ENCODE data around the gene DCPS.
"Not testable (repeated sequence)": the region's sequence is repeated elsewhere in the genome, so short reads cannot be mapped to it uniquely, and the experiment has no call there.

DNA sequence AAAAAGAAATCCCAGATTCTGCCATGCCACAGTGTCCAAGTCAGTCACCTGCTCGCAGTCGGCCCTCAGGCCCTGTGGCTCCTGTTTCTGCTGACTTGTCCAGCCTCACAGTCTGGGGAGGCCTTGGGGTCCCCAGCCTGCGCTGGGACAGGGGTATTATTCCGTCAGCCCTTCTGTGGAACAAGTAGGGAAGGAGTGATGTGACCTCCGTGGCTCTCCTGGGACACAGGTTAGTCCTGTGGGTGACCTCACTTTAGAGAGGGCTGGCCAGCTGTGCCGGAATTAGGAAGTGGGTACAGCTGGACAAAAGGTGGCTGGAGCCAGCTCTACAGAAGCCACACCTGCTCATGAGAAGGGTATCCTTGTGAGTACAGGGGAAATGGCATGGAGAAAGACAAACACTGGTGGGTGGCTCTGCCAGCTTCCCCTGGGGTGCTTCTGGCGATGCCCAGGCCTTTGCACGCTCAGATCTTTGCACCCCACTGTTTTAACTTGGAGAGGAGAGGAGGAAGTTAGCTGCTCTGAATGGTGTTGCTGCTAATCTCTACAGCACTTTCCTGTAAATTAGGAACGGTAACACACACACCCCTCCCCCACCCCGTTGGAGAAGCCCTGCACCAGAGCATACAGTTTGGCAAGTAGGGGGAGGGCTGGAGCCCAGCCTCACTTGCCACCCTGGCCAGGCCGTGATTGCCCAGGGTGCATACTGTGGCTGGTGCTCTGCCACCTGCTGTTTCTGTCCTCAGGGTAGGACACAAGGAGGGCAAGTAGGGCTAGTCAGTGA is 64.7 kb downstream of the DCPS start:
- not testable (repeated sequence) for TF ChIP-seq EZH2 (IDR thresholded peaks at IDR 0.05); POLR2AphosphoS5 (IDR thresholded peaks at IDR 0.05; ENCODE audit: low read depth, low read length); EZH2phosphoT487 (IDR thresholded peaks at IDR 0.05; ENCODE audit: borderline replicate concordance); YY1 (IDR thresholded peaks at IDR 0.05; ENCODE audit: extremely low read depth, insufficient replicate concordance, low read depth, low read length); SIN3A (IDR thresholded peaks at IDR 0.05; ENCODE audit: low read depth); POLR2A (IDR thresholded peaks at IDR 0.05; ENCODE audit: borderline replicate concordance, extremely low read depth, insufficient read depth, insufficient read length); CBX3 (IDR thresholded peaks at IDR 0.05; ENCODE audit: low read depth); SP1 (IDR thresholded peaks at IDR 0.05; ENCODE audit: low read depth); RAD21 (IDR thresholded peaks at IDR 0.05; ENCODE audit: low read depth)
- TF ChIP-seq, protein P1, sequence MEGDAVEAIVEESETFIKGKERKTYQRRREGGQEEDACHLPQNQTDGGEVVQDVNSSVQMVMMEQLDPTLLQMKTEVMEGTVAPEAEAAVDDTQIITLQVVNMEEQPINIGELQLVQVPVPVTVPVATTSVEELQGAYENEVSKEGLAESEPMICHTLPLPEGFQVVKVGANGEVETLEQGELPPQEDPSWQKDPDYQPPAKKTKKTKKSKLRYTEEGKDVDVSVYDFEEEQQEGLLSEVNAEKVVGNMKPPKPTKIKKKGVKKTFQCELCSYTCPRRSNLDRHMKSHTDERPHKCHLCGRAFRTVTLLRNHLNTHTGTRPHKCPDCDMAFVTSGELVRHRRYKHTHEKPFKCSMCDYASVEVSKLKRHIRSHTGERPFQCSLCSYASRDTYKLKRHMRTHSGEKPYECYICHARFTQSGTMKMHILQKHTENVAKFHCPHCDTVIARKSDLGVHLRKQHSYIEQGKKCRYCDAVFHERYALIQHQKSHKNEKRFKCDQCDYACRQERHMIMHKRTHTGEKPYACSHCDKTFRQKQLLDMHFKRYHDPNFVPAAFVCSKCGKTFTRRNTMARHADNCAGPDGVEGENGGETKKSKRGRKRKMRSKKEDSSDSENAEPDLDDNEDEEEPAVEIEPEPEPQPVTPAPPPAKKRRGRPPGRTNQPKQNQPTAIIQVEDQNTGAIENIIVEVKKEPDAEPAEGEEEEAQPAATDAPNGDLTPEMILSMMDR (IDR thresholded peaks at IDR 0.05 in 2 of 3, conservative IDR thresholded peaks at IDR 0.05 in 1 of 3; ENCODE audit: borderline replicate concordance in 1 of 3, insufficient read depth in 1 of 3, low read depth in 2 of 3, low read length in 2 of 3) = not testable (repeated sequence)
- TF ChIP-seq, protein P2, sequence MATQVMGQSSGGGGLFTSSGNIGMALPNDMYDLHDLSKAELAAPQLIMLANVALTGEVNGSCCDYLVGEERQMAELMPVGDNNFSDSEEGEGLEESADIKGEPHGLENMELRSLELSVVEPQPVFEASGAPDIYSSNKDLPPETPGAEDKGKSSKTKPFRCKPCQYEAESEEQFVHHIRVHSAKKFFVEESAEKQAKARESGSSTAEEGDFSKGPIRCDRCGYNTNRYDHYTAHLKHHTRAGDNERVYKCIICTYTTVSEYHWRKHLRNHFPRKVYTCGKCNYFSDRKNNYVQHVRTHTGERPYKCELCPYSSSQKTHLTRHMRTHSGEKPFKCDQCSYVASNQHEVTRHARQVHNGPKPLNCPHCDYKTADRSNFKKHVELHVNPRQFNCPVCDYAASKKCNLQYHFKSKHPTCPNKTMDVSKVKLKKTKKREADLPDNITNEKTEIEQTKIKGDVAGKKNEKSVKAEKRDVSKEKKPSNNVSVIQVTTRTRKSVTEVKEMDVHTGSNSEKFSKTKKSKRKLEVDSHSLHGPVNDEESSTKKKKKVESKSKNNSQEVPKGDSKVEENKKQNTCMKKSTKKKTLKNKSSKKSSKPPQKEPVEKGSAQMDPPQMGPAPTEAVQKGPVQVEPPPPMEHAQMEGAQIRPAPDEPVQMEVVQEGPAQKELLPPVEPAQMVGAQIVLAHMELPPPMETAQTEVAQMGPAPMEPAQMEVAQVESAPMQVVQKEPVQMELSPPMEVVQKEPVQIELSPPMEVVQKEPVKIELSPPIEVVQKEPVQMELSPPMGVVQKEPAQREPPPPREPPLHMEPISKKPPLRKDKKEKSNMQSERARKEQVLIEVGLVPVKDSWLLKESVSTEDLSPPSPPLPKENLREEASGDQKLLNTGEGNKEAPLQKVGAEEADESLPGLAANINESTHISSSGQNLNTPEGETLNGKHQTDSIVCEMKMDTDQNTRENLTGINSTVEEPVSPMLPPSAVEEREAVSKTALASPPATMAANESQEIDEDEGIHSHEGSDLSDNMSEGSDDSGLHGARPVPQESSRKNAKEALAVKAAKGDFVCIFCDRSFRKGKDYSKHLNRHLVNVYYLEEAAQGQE (IDR thresholded peaks at IDR 0.05; ENCODE audit: low read depth) = not testable (repeated sequence)
- TF ChIP-seq, protein P3, sequence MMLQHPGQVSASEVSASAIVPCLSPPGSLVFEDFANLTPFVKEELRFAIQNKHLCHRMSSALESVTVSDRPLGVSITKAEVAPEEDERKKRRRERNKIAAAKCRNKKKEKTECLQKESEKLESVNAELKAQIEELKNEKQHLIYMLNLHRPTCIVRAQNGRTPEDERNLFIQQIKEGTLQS (IDR thresholded peaks at IDR 0.05) = not testable (repeated sequence)
- TF ChIP-seq, protein P4, sequence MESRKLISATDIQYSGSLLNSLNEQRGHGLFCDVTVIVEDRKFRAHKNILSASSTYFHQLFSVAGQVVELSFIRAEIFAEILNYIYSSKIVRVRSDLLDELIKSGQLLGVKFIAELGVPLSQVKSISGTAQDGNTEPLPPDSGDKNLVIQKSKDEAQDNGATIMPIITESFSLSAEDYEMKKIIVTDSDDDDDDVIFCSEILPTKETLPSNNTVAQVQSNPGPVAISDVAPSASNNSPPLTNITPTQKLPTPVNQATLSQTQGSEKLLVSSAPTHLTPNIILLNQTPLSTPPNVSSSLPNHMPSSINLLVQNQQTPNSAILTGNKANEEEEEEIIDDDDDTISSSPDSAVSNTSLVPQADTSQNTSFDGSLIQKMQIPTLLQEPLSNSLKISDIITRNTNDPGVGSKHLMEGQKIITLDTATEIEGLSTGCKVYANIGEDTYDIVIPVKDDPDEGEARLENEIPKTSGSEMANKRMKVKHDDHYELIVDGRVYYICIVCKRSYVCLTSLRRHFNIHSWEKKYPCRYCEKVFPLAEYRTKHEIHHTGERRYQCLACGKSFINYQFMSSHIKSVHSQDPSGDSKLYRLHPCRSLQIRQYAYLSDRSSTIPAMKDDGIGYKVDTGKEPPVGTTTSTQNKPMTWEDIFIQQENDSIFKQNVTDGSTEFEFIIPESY (IDR thresholded peaks at IDR 0.05; ENCODE audit: extremely low read depth, insufficient replicate concordance, low read length) = not testable (repeated sequence)
